Endometrial microvascular endothelial cells (primary cell): ENCODE results near the gene LRCH2. TPM values are rescaled to one million over a fixed set of nuclear protein-coding genes. Genes with fewer than 3 reads are reported as not detected.

Source experiments
- in situ Hi-C: cut with HindIII; loops from 2 replicates; pipeline ENCODE4 v1.10.0; 2017; ENCODE audit warnings: low sequenced_read_pairs, low pct_unique_long_range_greater_than_20kb; ENCODE audit errors: inconsistent ontology term
- total RNA-seq: library from RNA; depleted of rRNA; stranded (reverse); fragments of >200 nt; gene quantifications from one replicate; pipeline ENCODE4 v1.2.3, GENCODE V29; 2015; ENCODE audit errors: inconsistent ontology term

LRCH2 gene
- total RNA-seq, 1 donor from 2014 or later: 4.4 TPM

DNA sequence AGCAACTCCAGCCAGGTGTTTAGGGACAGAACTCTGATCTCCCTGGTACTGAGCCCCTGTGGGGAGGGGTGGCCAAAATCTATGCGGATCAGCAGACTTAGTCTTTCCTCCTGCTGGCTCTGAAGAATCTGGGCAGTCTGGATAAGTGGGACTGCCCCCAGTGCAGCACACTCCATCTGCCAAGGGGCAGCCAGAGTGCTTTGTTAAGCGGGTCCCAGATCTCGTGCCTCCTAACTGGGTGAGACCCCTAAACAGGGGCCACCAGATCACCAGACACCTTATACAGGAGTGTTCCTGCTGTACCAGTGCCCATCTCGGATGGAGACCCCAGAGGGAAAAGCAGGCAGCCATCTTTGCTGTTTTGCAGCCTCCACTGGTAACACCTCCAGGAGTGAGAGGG, 135.0 kb downstream of the LRCH2 start:
- in situ Hi-C loops: no loop called here

DNA sequence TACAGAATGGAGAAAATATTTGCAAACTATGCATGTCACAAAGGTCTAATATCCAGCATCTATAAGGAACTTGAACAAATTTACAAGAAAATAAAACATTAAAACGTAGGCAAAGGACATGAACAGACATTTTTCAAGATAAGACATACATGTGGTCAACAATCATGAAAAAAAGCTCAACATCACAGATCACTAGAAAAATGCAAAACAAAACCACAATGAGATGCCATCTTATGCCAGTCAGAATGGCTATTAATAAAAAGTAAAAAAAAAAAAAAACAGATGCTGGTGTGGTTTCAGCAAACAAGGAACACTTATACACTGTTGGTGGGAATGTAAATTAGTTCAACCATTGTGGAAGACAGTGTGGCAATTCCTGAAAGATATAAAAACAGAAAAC, 140.7 kb downstream of the LRCH2 start:
- in situ Hi-C loops: no loop called here

DNA sequence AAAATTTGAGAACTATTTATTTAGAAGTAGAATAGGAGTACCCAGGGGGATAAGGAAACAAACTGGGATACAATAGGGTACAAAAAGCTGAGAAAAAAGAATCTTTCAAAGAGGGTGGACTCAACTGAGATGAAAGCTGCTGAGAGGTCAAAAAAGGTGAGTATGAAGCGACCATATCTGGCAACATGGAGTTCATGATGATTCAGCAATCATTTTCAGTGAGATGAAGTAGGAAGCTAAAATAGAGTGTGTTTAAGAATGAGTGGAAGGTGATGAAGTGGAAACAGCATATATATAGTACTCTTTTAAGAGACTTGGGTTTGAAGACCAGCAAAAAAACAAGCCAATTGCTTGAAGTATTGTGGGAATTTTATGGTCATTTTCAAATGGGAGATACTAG, 144.5 kb downstream of the LRCH2 start:
- in situ Hi-C loops: no loop called here

DNA sequence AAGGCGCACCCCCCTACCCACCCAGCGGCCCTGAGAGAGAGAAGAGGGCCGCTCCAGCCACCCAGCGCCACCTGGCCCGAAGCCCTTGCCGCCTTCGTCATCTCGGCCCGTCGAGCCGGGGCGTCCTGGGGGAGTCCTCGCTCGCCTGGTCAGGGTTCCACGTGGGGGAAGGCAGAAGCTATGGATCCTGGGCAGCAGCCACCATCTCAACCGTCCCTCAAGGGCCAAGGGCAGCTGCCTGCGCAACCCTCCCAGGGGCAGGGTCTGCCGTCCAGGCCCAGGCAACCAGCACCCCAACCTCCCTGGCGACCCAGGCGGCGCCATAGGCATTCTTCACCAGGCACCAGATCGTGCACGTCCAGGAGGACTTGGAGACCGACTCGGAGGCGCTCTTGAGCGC, 165.0 kb downstream of the LRCH2 start:
- in situ Hi-C loops: no loop called here

DNA sequence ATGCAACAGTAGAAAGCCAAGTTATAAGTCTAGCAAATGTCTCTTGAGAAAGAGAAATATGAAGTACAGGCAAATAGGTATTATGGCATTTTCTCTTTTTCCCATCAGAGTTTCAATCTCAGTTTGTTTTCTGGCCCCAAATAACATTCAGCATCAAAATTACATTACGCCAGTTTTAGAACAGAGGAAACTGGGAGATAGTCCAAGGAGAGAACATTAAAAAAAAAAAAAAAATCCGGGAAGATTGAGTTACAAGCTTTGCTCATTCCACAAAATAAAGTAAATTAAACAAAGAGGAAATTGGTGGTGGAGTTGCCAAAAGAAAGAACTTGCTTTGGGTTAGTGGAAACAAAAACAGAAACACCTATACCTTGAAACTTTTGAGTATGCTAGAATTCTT, 166.1 kb downstream of the LRCH2 start:
- in situ Hi-C loops: no loop called here

DNA sequence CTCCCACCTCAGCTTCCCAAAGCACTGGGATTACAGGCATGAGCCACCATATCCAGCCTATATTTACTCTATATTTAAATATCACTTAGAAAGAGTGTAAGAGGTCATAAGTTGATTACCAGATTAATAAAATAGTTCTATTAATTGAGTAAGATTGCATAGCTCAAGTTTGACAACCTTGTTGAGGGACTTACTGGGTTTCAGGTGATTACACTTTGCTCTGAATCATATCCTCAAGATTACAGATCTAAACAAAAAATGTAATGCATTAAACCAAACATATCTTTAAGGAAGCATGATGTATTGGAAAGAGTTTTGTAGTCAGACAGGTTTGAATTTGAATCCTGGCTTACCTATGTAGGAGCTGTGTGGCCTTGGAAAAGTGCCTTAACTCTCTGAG, 168.6 kb downstream of the LRCH2 start:
- in situ Hi-C loops: no loop called here

Other genes starting within 250 kb of the LRCH2 start
- gene IL13RA2, start 216.5 kb downstream of the LRCH2 start, total RNA-seq: 1.1 TPM
- gene RBMXL3, start 44.7 kb downstream of the LRCH2 start, total RNA-seq: not detected
- not detected for gene LUZP4, start 55.6 kb upstream of the LRCH2 start, total RNA-seq